ENCODE data around the gene CD247.
A peak's percentile ranks its signal among the peaks of the same experiment; 100 is the strongest.

The CD247 gene

GRCh38 chr1:167434306-167434705, 84.0 kb downstream of the CD247 start:
- DNase-seq, result no peak

DNA sequence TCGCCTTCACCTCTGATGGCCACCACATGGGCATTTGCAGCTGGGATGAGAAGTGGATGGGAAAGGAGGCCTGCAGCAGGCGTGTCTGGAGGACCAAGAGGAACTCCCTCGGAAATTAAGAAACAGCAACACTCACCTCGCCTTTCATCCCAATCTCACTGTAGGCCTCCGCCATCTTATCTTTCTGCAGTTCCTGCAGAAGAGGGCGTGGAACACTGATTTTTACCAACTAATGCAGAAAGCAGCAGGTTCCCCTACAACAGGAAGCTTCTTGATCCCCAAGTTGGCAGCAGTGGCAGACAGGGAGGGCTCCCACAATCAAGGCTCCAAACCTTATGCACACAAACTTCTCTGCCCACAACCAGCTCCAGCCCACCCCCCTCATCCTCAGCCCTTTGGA, 84.4 kb downstream of the CD247 start:
- no peak for DNase-seq

GRCh38 chr1:167432780-167433179, 85.5 kb downstream of the CD247 start:
- DNase-seq, result no peak

DNA sequence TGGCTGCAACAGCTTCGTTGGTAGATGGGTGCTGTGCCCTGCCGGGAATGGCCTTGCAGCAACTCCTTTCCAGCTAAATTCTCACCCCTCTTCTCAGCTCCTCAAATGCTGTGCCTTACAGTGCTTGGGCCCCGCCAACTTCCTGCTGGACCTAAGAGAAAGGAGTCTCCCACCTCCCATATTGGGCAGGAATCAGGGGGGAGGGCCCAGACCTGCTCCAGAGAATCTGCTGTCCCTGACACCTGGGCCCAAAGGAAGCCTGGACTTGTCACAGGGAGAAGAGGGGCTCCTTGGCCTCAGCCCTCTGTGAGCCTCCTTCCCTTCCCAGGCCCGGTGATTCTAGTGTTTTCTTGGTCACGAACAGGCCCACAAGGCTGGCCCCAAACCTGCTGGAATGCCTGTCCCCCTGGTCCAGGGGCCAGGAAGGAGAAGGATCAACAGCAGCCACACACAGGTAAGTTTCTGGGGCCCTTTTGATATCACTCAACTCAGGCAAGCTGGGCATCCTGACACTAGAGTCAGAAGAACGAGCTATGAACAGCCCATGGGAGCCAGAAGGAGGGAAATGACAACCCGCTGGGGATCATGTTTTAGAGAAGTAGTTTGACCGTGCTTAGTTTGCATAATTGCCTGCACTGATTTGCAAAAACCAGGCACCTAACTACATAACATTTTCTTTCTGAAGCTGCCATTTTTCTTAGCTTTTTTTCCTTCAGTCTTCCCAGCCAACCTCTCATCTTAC, 86.2 kb downstream of the CD247 start:
- no peak for DNase-seq

DNA sequence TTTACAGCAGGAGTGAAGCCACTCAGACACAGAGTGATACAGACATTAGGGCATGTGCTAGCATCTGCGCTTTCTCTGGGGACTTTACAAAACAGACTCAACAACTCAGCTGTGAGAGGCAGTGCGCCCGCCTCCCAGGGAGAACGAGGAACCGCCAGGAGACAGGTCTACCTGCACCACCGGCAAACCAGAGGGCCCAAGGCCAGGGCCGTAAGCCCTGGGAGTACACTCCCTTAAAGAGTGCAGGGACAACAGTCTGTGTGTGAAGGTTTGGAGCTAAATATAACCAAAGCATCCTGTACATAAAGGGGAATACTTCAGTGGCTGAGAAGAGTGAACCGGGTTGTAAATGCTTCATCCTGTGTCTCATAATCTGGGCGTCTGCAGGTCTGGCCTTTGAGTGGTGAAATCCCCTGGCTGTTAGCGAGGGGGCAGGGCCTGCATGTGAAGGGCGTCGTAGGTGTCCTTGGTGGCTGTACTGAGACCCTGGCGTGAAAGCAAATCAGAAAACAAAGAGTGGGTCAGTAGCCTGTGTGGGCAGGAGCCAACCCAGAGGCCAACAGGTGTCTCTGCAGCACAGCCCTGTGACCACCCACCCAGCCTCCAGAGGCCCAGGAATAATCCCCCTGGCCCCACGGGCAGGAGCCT, 86.9 kb downstream of the CD247 start:
- no peak for DNase-seq

- DNase-seq, result no peak
These were observed 87.5 kb downstream of the CD247 start for GRCh38 chr1:167430849-167431242.

- no peak for DNase-seq
These were observed 88.0 kb downstream of the CD247 start for GRCh38 chr1:167430134-167430848.

DNA sequence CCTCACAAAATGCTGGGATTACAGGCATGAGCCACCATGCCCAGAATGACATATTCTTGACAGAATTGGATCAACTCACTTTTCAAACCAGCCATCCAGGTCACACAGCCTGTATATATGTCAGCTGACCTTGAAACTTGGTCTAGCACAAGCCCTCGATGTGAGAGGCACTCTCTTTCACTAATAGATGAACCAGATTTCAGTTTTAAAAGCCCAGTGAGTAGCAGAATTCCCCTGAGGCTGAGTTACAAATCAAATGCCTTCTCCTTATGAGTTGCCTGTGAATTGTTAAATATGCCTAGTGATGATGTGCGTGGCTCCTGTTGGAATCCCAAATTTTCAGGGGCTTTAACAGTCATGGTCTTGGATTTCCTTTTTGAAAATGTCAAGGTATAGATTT, 88.7 kb downstream of the CD247 start:
- DNase-seq, result no peak

- DNase-seq, result no peak
These were observed 89.9 kb downstream of the CD247 start for GRCh38 chr1:167428395-167428794.

DNA sequence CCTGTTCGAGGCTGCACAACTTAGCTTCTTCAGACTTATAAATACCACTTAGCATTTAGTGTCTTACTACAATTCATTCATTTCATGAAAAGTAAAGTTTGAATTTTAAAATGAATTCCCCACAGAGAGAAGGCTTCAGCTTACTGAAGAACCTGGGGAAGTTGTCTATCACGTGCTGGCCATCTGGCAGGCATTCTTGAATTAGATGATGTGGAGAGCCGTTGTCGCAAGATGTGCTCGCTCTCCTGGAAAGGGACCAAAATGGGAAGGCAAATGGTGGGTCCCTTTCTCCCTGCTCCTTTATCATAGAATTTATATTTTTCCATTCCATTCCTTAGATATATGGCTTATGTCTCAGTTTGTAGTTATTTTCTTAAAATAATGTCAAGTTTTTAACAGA, 90.5 kb downstream of the CD247 start:
- no peak for DNase-seq

- DNase-seq, result no peak
These were observed 91.6 kb downstream of the CD247 start for GRCh38 chr1:167426716-167427115.

GRCh38 chr1:167425482-167425881, 92.8 kb downstream of the CD247 start:
- DNase-seq, result no peak

- no peak for DNase-seq
These were observed 94.4 kb downstream of the CD247 start for GRCh38 chr1:167423684-167424619.

GRCh38 chr1:167420510-167420909, 97.8 kb downstream of the CD247 start:
- DNase-seq, result peak; percentile 8

- DNase-seq, result no peak
These were observed 99.1 kb downstream of the CD247 start for GRCh38 chr1:167419245-167419644.

GRCh38 chr1:167418391-167418790, 99.9 kb downstream of the CD247 start:
- no peak for DNase-seq

- no peak for DNase-seq
These were observed 101.8 kb downstream of the CD247 start for GRCh38 chr1:167416506-167416905.

- no peak for DNase-seq
These were observed 105.0 kb downstream of the CD247 start for GRCh38 chr1:167413328-167413727.

DNA sequence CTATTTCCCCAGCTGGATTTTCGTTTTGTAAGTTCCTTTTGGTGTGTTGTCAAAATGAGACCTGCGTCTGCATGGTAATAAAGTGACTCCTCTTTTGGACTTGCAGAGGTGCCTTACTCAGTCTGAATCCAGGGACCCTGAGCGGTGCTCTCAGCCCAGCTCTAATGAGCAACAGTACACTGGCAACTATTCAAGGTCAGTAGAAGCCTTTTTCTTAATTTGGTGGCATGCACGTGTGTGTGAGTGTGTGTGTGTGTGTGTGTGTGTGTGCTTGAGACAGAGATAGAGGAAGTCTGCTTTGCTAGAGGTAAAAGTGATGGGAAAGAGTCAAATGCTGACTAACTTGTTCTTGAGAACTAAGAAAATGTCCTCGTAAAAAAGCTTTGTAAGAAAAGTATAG, 105.4 kb downstream of the CD247 start:
- DNase-seq, result no peak

DNA sequence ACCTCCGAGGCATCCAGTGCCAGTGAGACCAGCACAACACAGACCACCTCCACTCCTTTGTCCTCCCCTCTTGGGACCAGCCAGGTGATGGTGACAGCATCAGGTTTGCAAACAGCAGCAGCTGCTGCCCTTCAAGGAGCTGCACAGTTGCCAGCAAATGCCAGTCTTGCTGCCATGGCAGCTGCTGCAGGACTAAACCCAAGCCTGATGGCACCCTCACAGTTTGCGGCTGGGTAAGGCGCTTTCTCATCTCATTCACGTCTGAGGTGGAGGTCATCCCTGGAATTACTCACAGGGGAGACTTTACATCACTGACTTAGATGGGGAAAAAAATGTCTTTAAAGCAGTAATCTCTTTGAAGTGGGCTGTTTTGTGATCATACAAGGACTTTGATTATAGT, 106.3 kb downstream of the CD247 start:
- DNase-seq, result no peak

DNA sequence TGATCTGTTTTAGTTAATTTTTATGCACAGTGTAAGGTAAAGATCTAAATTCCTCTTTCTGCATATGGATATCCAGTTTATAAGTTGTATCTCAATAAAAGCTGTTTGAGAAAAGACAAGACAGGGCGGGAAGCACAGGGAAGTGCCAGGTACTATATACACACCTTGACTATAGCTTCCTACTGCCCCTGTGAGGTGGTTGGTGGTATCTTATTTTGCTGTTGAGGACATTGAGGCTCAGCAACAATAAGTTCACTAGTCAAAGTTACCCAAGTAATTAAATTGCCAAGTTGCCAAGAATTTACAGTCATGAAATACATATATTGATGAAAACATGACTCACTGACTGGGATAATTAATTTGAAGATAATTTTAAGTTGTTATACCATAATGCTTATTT, 109.1 kb downstream of the CD247 start:
- no peak for DNase-seq

- no peak for DNase-seq
These were observed 110.0 kb downstream of the CD247 start for GRCh38 chr1:167408355-167408754.

DNA sequence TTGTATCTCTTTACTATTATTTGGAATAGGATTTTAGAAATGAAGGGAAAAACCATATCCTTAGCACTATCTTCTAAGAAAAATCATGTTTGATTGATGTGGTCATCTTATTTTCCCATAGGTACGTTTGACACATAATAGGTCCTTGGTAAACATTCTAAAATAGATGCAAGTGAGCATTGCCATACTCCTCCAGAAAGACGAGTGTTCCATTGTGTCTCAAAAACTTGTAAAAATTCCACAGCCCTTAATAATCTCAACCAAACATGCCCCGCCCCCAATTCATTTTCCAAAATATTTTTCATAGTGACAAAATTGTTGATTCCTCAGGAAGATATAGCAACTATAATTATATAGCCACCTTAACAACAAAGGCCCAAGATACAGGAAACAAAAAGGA, 113.4 kb downstream of the CD247 start:
- no peak for DNase-seq

All from NCI-H226 (cell line).